ENCODE data around the gene IPP.

- TF ChIP-seq CTCF (IDR thresholded peaks at IDR 0.05) (no peak), POLR2A (IDR thresholded peaks at IDR 0.05) (no peak), POLR2AphosphoS5 (IDR thresholded peaks at IDR 0.05) (no peak)
Measured at GRCh38 chr1:45716700-45717099, 33.8 kb downstream of the IPP start.
